Stimulated activated CD4-positive, alpha-beta T cell treated with anti-CD3 and anti-CD28 coated beads, Interleukin-2, amount 100 ng/mL, for 48 hours (primary cell): ENCODE data around the gene COLQ.
"Not testable (repeated sequence)": the region's sequence is repeated elsewhere in the genome, so short reads cannot be mapped to it uniquely, and the experiment has no call there.

Experiments used
- DNase-seq, 2 donors: peaks; one replicate each; pipeline ENCODE4 v3.0.0-alpha.2; 2020

Gene COLQ

DNA sequence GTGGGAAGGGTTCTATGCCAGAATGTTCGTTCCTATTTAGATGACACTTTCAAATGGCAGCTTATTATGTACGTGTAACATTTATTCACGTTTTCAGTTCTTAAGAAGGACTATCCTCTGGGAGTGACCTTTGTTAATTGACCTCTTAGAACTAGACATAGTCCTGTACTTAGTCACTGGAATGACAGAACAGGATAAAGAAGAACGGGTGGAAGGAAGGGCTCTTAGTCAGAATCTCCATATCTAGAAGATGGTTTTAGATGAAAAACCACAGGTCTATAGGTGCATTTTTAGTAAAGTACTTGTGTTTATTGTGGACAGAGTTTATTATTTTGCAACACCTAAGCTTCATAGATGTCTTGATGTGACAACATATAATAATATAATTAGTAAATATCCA is 100.6 kb downstream of the COLQ start:
- no peak for DNase-seq

DNA sequence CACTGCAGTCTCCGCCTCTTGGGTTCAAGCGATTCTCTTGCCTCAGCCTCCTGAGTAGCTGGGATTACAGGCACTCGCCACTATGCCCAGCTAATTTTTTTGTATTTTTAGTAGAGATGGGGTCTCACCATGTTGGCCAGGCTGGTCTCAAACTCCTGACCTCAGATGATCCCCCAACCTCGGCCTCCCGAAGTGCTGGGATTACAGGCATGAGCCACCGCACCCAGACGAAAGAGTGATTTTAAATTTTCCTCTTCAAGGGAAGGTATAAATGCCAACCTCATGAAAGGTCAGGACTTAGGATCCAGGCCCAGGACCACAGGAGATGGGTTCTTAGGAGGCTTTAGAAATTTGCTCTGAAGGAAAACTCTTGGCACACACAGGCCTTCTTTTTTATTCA is 110.5 kb downstream of the COLQ start:
- not testable (repeated sequence) for DNase-seq

GRCh38 chr3:15409774-15410173 is 111.7 kb downstream of the COLQ start:
- DNase-seq = no peak

DNA sequence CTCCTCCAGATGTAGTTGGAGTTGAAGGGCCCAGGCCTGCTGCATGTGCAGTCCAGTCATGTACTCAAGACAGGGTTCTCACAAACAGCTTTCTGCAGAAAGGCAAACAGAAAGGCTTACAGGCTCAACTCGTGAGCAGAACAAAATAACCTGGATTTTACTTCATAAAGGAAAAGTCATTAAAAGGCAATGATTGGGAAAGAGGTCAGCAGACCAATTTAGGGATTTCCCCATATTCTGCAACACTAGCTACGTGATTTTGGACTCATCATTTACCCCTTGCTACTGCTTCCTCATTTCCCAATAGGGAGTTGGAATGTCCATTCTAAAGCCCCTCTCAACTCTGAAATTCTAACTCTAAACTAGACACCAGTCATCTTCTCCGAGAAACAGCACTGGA is 112.3 kb downstream of the COLQ start:
- no peak for DNase-seq

- DNase-seq = no peak
Measured at GRCh38 chr3:15405448-15406050, 116.0 kb downstream of the COLQ start.

GRCh38 chr3:15404767-15405166 is 116.7 kb downstream of the COLQ start:
- DNase-seq = no peak

DNA sequence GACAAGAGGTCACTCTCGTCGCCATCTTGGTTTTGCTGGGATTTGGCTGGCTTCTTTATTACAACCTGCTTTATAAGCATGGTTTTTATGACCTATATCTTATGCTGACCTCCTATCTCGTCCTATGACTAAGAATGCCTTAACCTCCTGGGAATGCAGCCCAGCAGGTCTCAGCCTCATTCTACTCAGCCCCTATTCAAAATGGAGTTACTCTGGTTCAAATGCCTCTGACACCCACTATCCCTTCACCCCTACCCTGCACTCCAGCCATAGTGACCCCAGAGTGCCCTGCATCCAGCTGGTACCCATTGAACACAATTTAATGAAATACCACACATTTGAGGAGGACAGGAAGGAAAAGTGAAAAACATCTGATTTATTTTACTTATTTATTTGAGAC is 117.5 kb downstream of the COLQ start:
- DNase-seq = no peak

- DNase-seq = no peak
Measured at GRCh38 chr3:15403495-15403894, 118.0 kb downstream of the COLQ start.

- DNase-seq = no peak
Measured at GRCh38 chr3:15401936-15402335, 119.6 kb downstream of the COLQ start.
